ENCODE data around the gene PFDN5. TPM values are rescaled to one million over a fixed set of nuclear protein-coding genes. Genes with fewer than 3 reads are reported as not detected.

Gene PFDN5
- total and polyA plus RNA-seq, 10 of the 15 experiments (the other 5 are each of a cell fraction or from before 2014, with no cell fraction given), result 300 to 1,596 (median 495) TPM

DNA sequence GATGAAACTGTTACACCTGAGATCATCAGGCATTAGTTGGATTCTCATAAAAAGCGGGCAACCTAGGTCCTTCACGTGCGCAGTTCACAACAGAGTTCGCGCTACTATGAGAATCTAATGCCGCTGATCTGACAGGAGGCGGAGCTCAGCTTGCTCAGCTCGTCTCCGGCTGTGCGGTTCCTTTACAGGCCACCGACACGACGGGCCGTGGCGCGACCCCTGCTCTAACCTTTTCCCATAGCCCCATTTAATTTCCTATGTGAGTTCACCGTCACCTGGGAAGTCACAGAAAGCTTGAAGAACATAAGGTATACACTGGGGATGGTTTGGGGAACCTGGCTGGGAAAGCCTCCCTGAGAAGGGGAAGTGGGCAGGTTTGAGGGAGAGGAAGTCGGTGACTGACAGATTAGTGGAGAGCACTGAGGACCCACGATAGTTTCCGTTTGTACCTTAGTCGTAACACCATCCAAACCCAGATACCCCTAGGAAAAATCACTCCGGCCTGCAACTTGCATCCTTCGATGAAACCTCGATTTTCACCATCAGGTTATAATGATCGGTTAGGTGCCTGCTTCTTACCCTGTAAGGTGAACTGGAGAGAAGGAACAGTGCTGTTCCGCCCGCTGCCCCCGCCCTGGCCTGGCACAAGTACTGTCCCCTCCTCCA, 28.9 kb downstream of the PFDN5 start (continued):
- TF ChIP-seq BCLAF1 (IDR thresholded peaks at IDR 0.05), result no peak
- TF ChIP-seq NBN (IDR thresholded peaks at IDR 0.05), result peak; percentile 84; the same call in 1 of the 2 replicates
- no peak for TF ChIP-seq NFXL1 (IDR thresholded peaks at IDR 0.05; ENCODE audit: borderline replicate concordance)
- no peak for TF ChIP-seq SUPT20H (IDR thresholded peaks at IDR 0.05; ENCODE audit: borderline replicate concordance, control insufficient read depth, low read depth, low read length)
- no peak for TF ChIP-seq TARDBP (IDR thresholded peaks at IDR 0.05; ENCODE audit: borderline replicate concordance)
- peak; percentile 36; the same call in 1 of the 2 replicates for TF ChIP-seq CBFB (IDR thresholded peaks at IDR 0.05; ENCODE audit: low read depth)
- no peak for TF ChIP-seq NFYB (IDR thresholded peaks at IDR 0.05; ENCODE audit: insufficient read depth, low read depth, low read length)
- no peak for TF ChIP-seq POLR2A (IDR thresholded peaks at IDR 0.05; ENCODE audit: low read depth, low read length)
- peak; percentile 29 for TF ChIP-seq HDAC6 (IDR thresholded peaks at IDR 0.05; ENCODE audit: unreplicated experiment)
- no peak for TF ChIP-seq CTCF (IDR thresholded peaks at IDR 0.05 in 2 of 3, conservative IDR thresholded peaks at IDR 0.05 in 1 of 3; ENCODE audit: control insufficient read depth in 2 of 3, extremely low read depth in 1 of 3, insufficient read depth in 1 of 3, low read depth in 3 of 3, low read length in 3 of 3)
- TF ChIP-seq RAD51 (IDR thresholded peaks at IDR 0.05), result no peak
- no peak for TF ChIP-seq ZZZ3 (IDR thresholded peaks at IDR 0.05; ENCODE audit: control insufficient read depth, insufficient read length, low read depth)
- no peak for TF ChIP-seq LARP7 (IDR thresholded peaks at IDR 0.05)
- peak; percentile 45; the same call in 1 of the 2 replicates for TF ChIP-seq ZBTB40 (IDR thresholded peaks at IDR 0.05; ENCODE audit: borderline replicate concordance)
- no peak for TF ChIP-seq CHD4 (IDR thresholded peaks at IDR 0.05)
- peak; percentile 98 for TF ChIP-seq SPI1 (IDR thresholded peaks at IDR 0.05; ENCODE audit: borderline replicate concordance, insufficient read depth, low read depth, low read length)
- peak; percentile 35 for TF ChIP-seq EED (IDR thresholded peaks at IDR 0.05; ENCODE audit: low read depth)
- TF ChIP-seq SIN3A (IDR thresholded peaks at IDR 0.05; ENCODE audit: low read depth, low read length), result 0 out of 2 replicates have a peak, but pooled peaks have one; percentile 80
- TF ChIP-seq MLLT1 (IDR thresholded peaks at IDR 0.05), result no peak
- no peak for TF ChIP-seq TAF1 (IDR thresholded peaks at IDR 0.05; ENCODE audit: borderline replicate concordance, low read depth, low read length)

Measured in GM12878 (cell line).